CMK (cell line): ENCODE results near the gene UBXN10.

ENCODE experiments used
- DNase-seq: peaks from one replicate; pipeline ENCODE4 v3.0.0-alpha.2; 2010; ENCODE audit warnings: low read depth

Gene UBXN10

DNA sequence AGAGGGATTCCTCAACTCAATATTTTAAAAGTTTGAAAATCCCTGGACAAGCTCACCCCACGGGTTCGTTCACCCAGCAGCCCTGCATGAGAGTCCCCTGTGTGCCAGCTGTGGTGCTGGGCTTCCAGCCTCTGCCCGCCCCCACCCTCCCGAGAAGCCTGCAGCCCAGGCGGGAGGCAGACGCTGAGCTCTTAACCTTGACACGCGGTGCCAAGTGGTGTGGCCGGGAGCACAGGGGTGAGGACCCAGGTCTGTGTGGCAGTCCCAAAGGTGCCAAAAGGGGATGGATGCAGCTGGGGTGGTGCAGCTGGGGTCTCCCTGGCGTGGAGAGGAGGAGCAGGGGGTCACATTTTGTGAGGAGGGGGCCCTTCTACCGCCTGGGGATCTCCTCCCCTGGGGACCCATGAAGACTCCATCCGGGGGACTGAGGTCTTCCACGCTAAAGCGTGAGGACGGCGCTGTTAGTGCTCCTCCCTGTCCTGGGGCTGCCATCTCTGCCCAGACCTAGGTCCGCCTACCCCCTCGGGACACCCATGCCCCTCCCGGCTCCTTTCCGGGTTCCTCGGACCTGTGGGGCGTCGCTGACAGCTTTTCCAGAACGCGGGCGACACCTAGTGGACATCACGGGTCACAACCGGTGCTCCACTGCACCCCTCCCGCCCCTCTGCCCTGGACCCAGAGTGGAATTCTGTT lies 33.8 kb upstream of the UBXN10 start:
- peak; percentile 71 for DNase-seq

DNA sequence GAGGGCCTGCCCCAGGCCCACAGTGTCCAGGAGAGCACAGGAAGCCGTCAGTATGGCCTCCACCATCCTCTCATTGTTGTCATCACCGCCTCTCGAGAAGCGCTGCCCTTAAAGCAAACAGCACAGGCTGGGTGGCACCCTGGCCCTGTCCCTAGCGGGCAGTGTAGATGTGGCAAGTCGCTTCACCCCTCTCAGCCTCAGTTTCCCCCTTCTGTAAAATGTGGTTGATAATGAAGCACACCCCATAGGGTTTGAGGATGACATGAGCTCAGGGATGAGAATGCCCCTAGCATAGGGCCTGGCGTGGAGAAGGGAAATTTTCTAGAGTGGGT lies 33.3 kb upstream of the UBXN10 start:
- no peak for DNase-seq

DNA sequence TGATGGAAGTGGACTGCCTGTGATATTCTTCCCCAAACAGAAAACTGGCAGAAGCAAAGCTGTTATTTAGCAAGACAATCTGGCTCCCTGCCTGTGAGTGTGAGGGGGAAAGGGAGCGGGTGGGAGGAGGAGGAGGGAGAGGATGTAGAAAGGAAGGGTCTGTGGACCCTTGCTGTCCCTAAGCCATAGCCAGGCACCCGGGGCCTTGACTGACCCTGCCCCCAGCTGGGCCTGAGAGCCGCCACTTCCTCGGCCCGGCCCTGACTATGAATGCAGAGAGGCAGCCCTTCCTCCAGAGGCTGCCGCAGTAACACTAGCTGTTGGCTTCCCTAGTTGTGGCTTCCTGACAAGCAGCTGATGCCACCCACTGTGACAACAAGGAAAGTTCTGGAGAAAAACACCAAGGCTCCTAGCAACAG lies 32.9 kb upstream of the UBXN10 start:
- no peak for DNase-seq

DNA sequence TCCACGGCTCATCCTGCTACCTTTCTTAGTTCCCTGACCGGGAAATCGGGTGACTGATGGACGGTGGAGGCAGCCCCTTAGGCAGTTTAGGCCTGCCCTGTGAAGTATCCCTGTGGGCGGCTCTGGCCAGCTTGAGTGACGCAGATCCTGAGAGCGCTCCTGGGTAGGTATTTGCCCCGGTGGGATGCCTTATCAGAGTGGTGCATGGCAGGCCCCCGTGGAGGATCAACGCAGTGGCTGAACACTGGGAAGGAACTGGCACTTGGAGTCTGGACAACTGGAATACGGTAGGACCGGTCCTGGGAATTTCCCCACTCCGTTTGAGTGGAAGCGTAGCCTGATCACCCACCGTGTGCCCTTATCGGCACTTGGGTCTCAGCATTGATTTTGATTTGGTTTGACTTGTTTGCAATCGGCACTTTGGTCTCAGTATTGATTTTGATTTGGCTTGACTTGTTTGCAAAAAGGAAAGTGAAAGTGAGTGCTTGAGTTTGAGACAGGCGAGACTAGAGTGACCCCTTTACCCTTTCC lies 31.5 kb upstream of the UBXN10 start:
- no peak for DNase-seq

DNA sequence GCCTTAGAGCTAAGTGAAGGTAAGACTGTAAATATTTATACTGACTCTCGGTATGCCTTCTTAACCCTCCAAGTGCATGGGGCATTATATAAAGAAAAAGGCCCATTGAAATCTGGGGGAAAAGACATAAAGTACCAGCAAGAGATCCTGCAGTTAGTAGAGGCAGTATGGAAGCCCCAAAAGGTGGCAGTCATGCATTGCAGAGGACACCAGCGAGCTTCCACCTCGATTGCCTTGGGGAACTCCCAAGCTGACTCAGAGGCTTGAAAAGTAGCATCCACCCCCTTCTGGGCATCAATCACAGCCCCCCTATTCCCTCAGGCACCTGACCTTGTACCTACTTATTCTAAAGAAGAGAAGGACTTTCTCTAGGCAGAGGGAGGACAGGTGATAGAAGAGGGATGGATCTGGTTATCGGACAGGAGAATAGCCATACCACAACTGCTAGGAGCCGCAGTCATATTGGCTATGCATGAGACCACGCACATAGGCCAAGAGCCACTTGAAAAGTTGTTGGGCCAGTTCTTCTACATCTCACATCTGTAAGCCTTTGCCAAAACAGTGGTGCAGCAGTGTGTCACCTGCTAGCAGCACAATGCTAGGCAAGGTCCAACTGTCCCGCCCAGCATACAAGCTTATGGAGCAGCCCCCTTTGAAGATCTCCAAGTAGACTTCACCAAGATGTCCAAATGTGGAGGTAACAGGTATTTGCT lies 27.4 kb upstream of the UBXN10 start:
- DNase-seq: no peak

DNA sequence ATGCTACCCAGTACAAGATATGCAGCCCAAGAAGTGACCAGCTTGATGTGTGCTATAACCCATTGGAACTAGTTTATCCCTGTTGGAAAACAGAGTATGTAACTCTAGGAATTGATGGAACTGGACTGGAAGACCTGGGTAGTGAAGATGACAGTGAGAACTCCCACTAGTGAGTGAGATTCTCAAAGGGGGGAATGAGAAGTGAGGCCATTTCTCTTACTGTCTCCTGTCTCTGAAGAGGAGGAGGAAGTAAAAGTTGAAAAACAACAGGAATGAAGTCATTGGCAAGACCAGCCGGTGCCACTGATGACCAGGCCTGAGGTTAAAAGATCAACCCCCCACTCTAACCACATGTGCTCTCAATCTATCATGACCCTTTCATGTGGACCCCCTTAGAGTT lies 25.9 kb upstream of the UBXN10 start:
- DNase-seq: no peak

DNA sequence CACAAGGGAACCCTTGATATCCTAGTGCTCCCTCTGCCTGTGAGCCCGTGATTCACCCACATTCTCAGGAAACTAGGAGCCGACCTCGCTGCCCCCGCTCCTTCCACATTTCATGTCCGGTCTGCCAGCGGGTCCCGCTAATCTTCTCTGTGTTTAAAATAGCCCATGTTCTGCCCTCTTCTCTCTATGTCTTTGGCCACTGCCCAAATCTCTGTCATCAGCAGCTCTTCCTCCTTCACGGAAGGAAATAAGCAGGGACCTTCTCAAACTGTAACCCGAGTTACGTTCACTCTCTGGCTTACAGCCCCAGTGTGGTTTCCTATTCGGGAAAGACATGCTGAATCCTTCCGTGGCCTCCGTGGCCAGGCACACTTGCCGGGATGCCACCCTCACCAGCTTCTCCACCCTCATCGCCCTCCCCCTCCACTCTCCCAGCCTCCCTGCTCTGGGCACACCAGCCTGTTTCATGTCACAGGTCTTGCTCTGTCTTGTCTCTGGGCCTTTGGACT lies 21.1 kb upstream of the UBXN10 start:
- DNase-seq: no peak

DNA sequence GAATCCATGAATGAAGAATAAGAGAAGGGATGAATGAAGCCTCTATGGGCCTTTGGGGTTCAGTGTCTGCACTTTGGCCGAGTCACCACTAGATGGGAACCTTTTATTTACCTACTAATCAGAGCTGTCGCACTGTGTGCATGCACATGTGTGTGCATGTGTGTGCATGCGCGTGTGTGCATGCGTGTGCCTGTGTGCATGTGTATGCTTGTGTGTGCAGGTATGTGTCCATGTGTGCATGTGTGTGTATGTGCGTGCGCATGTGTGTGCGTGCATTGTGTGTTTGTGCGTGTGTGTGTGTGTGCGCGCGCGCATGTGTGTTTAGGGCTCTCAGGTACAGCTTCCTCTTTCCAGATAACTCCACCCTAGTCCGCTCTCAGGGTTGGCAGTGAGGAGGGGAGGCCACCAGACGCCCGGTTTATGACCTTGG lies 20.4 kb upstream of the UBXN10 start:
- DNase-seq: no peak

DNA sequence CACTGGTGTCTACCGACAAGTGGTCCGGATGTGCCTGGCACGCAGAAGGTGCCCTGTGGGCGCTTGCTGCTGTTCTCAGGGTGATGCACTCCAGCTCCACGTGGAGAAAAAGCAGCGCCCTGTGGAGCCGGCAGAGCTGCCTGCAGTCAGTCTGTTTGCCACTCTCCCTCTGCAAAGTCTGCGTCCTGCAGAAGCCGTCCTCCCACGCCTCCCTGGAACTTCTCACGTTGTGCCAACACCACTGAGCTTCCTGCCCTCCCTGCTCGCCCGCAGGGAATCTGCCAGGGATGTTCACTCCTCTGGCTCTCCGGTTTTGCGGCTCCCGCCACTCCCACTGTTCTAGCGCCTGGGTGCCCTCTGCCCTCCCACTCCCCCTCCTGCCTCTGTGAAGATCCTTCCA lies 19.8 kb upstream of the UBXN10 start:
- no peak for DNase-seq

DNA sequence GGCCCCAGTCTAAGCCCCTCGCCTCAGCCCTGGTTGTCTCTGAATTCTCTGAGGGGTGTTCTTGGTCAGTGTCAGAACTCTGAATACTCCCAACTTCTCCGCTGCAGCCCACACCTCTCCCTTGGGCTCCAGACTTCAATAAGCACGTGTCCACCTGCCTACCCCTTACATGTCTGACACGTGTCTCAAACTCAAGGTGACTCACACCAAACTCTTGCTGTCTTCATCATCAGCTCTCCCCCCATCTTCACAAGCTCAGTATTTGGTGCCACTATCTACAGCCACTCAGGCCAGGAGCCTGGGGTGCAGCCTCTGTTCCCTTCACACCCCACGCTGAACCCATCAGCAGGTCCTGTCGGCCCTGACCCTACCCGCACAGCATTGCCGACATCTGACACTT lies 18.8 kb upstream of the UBXN10 start:
- no peak for DNase-seq

DNA sequence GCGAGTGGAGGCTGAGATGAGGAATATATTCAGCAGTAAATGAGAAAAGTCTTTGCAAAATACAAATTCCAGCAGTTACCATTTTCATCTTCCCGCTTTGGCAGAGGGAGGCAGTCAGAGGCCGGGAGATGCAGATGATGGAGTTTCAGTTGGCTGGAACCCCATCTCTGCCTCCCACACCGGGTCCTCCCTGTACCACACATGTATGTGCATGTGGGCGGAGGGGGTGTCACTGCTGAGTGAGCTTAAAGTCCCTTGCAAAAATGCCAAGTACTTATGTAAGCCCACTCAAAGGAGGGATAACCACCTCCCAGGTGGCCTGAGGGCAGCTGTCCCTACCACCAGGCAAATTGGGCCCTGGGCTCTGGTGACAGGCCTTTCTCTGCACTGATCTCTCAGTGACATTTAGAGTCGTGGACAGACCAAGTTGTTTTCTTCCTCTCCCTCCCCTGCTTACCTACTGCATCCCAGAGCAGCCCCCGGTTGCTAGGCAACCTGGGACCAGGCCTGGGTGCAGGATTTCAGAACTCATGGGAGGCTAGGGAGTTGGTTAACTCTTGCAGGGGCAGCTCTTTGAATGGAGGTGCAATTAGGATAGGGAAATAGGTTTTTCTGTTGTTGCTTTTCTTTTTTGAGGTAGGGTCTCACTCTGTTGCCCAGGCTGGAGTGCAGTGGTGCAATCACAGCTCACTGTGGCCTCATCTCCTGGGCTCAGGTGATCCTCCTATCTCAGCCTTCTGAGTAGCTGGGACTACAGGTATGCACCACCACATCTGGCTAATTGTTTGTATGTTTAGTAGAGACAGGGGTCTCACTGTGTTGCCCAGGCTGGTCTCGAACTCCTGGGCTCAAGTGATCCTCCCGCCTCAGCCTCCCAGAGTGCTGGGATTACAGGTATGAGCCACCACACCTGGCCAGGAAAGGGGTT lies 17.1 kb upstream of the UBXN10 start:
- no peak for DNase-seq

DNA sequence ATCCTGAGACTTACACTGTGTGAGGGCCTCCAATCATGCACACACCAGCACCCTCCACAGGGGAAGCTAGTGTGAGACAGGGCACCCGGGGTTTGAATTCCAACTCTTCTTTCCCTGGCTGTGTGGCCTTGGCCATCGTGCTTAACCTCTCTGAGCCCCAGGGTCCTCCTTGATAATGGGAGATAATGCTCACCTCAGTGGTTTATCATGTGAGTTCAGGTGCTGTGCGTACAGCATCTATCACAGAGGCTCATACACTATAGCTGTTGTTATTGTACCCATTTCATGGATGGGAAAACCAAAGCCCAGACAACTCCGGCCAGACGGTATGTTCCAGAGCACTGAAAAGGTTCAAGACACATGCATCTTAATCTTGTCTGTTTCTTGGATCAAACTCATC lies 16.0 kb upstream of the UBXN10 start:
- no peak for DNase-seq

DNA sequence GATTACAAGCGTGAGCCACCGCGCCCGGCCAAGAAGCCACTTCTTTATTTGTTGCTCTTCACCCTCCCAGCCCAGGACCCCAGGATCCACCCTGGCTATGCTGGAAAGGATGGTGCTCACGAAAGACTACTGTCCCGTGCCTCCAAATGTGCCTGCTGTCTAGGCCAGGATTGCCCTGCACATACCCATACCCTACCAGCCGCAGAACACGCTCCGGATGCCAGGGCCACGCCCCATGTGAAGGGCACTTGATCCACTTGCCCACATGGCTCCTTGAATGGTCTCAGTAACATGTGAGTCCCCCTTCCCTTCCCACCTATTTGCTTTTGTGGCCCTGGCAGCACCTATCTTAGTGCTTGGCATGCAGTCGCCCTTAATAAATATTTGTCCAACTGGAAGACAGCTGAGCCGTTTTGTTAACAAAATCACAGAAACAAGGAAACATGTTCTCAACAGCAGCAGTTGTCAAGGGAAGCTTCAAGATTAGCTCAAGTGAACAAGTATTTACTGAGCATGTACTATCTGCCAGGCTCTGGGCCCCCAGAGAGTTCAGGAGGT lies 13.8 kb upstream of the UBXN10 start:
- DNase-seq: no peak

DNA sequence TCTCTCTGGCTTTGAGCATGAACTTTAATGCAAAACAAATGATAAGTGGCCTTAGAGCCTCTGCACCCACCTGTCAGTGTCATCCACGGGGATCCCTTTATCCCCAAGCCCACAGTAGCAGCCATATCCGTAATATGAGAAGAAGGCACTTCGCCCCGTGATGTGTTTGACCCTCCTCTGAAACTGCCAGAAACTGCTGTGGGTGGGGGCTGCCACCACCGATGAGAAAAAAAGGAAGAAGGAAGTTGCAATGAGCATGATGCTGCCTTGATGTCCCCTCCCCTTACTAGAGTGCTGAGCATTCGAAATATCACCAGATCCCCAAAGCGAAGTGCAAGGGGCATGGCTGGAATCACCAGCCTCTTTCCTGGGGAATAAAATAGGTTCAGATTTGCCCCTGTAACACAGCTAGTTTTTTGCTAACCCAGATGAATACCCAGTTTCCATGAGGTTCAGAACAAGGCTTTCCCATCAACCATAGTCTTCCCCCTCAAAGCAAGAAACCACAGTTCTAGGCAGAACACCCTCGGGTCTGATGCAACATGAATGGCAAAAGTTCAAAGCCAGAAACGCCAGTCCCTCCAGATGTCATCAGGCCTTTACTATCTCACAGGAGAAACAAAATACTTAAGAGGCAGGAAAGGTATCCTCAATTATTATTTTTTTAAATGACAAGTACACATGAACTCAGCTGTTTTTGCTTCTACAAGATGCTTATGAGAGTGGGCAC lies 10.8 kb upstream of the UBXN10 start:
- no peak for DNase-seq

DNA sequence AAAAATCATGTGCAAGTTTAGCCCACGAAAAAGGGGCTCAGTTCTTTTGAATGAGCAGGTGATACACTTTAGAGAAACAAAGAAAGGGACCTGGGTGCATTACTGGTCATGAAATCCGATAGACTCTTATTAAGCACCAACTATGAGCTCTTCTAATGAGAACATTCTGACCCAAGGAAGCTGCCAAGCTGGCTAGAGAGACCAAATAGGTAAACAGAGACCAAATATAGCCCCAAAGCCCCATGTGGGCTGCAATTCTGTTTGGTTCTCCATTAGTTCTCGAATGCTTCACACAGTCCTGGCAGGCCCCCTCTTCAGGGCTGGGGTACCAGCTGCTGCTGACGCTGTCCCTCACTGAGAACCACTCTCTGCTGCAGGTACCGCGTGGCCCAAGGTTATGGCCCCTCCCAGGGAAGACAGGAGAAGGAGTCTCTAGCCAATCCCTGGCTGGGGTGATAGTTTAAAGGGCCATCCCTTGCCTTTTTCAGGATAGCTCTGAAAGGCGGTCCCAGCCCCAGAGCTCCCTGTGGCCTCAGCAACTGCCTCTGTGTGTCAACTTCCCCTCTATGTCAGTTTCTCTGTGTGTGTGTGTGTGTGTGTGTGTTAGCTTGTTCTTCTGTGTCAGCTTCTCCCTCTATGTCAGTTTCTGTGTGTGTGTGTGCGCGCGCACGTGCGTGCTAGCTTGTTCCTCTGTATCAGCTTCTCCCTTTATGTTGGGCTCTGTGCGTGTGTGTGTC lies 7.1 kb upstream of the UBXN10 start:
- no peak for DNase-seq

DNA sequence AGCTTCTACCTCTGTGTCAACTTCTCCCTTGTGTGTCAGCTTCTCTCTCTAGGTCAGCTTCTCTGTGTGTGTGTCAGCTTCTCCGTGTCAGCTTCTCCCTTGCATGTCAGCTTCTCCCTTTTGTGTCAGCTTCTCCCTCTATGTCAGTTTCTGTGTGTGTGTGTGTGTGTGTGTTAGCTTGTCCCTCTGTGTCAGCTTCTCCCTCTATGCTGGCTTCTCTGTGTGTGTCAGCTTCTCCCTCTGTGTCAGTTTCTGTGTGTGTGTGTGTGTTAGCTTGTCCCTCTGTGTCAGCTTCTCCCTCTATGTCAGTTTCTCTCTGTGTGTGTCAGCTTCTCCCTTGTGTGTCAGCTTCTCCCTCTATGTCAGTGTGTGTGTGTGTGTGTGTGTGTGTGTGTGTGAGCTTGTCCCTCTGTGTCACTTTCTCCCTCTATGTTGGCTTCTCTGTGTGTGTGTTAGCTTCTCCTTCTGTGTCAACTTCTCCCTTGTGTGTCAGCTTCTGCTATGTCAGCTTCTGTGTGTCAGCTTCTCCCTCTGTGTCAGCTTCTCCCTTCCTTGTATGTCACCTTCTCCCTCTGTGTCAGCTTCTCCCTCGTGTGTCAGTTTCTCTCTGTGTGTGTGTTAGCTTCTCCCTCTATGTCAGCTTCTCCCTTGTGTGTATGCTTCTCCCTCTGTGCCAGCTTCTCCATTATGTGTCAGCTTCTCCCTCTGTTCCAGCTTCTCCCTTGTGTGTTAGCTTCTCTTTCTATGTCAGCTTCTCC lies 6.3 kb upstream of the UBXN10 start:
- DNase-seq: no peak

DNA sequence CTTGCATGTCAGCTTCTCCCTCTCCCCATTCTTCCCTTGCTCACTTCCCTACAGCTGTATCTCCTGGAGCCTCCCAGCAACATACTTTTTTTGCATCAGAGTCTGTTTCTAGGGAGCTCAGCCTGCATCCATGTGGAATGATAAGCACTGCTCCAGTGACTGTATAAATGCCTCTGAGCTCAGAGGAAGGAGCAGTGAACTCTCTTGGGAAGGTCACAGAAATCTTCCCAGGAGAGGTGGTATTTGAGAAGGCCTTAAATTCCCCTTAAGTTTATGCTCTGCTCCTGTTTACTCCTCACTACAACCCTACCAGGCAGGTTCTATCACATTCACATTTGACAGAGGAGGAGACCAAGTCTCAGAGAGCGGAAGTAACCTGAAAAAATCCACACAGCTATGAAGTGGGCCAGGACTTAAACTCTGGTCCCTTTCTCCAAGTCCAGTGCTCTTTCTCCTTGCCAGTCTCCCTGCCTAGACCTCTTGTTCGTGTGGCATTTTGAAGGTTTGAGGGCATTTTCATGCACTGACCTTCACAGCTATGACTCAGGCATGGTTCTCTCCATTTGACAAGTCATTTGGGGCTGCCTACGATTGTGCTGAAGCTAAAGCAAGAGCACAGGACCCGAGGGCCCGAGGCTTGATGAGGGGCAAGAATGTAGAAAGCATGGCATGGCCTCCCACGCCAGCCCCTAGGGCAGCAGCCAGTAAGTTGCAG lies 5.6 kb upstream of the UBXN10 start:
- DNase-seq: no peak

DNA sequence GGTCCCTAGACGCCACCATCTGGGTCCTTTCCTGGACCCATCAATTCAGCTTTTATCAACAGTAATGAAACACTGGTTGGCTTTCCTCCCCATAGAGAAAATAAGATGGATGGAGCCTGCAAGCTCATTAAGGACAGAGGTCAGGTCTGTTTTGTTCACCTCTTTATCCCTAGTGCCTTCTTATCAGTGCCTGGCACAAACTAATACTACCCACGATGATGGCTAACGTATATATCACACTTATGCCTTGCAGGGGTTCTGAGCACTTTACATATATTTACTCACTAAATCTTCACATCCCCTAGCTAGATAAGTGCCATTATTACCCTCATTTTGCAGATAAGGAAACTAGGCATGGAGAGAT lies 5.1 kb upstream of the UBXN10 start:
- DNase-seq: no peak

DNA sequence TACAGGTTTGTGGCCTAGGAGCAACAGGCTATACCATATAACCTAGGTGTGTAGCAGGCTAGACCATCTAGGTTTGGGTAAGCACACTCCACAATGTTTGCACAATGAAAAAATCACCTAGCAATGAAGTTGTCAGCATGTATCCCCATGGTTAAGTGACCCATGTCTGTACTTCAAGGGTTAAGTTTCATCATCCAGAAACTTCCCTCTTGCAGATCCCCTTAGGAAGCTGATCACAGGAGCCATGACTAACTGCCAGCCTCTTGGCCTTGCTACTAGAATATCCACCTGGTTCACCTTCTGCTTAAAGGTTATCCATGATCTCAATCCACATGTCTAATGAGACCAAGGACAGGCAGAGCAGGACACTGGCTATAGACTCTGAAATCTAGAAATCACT lies 3.5 kb upstream of the UBXN10 start:
- no peak for DNase-seq
